Left ventricle myocardium inferior (tissue), 1 donor: ENCODE data around the gene FLRT3. TPM values are rescaled to one million over a fixed set of nuclear protein-coding genes. Genes with fewer than 3 reads are reported as not detected.

ENCODE experiments used
- DNase-seq: peaks from one replicate; pipeline ENCODE4 v3.0.0-alpha.2; 2020
- H3K27ac ChIP-seq: fragments of 200-600 bp; replicated peaks from 2 replicates; pipeline ENCODE4 v1.8.0; 2021
- H3K27me3 ChIP-seq: fragments of 200-600 bp; 2 replicates; pipeline ENCODE4 v1.8.0; 2021; ENCODE audit warnings: low read depth
- H3K36me3 ChIP-seq: fragments of 200-600 bp; 2 replicates; pipeline ENCODE4 v1.8.0; 2021
- H3K4me1 ChIP-seq: fragments of 200-600 bp; 2 replicates; pipeline ENCODE4 v1.8.0; 2021
- H3K4me3 ChIP-seq: fragments of 200-600 bp; 2 replicates; pipeline ENCODE4 v1.8.0; 2021; ENCODE audit warnings: mild to moderate bottlenecking, moderate library complexity
- H3K9me3 ChIP-seq: fragments of 200-600 bp; replicated peaks from 2 replicates; pipeline ENCODE4 v1.8.0; 2021
- intact Hi-C: fragments of 100-400 bp; cut with micrococcal nuclease; formaldehyde crosslinking; loops from one replicate; pipeline ENCODE4 v1.11.0; 2022
- long read RNA-seq: library from polyadenylated mRNA; unstranded; transcript quantifications from one replicate; pipeline ENCODE4 v2.0.0, GENCODE V29; 2021
- total RNA-seq: library from RNA; stranded (reverse); fragmentation: NEBNext Ultra II Directional; extraction: Animal tissue kit (Norgen Biotek cat#: 25700); gene quantifications from one replicate; pipeline ENCODE4 v1.2.1, GENCODE V29; 2021
- TF ChIP-seq, protein P1 (sequence below): fragments of 200-600 bp; IDR thresholded peaks from 2 replicates; pipeline ENCODE4 v1.8.0; 2021; ENCODE audit warnings: antibody characterized with exemption, mild to moderate bottlenecking, borderline replicate concordance
- donor health status: DM: no; HTN: yes; CAD: no; lungs with severe emphysema.

FLRT3 gene
- total RNA-seq, result 0.05 TPM
- long read RNA-seq, result 0 reads

DNA sequence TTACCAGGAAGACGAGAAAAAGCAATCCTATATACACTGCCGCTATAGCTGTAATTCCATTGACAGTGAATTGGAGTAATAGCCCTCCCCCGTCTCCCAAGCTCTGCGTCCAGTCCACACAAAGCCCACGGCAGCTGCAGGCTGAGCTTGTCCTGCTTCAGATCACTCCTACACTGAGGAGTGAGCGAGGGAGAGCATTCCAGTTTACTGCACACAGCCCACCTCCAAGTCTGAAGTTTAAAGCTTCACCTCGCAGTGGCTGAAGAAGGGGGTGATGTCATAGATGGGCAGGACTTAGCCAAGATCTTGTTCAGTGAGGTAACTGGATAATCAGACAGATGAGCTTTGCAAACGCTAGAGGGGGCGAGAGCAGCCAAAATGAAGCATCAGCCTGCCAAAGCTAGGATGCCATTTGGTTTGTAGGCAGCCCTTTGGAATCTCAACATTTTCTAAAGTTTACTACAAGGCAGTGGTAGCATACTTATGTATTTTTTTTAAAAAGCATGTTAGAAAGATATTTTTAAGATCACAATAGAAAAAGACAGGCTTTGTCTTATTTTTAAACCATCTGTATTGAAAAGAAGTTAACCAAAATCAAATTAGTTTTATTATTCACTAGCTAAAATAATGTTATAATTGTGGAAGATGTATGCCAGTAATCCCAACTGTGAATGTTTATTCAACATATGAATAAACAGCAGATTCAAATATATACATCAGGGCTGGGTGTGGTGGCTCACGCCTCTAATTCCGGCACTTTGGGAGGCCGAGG lies at the start of gene FLRT3:
Gene FLRT3, minus strand, starts transcription at position 213 of the 772 bp plus-strand sequence. CDS start 10,106 bp downstream, outside the sequence.
- H3K27me3 ChIP-seq, result no peaks in the 10 kb centered on the region
- no peaks in the 10 kb centered on the region for H3K36me3 ChIP-seq
- H3K27ac ChIP-seq, result peak within 1 kb of the TSS; percentile 22
- peak within 1 kb of the TSS; percentile 62 for H3K4me3 ChIP-seq
- TF ChIP-seq, protein P1, sequence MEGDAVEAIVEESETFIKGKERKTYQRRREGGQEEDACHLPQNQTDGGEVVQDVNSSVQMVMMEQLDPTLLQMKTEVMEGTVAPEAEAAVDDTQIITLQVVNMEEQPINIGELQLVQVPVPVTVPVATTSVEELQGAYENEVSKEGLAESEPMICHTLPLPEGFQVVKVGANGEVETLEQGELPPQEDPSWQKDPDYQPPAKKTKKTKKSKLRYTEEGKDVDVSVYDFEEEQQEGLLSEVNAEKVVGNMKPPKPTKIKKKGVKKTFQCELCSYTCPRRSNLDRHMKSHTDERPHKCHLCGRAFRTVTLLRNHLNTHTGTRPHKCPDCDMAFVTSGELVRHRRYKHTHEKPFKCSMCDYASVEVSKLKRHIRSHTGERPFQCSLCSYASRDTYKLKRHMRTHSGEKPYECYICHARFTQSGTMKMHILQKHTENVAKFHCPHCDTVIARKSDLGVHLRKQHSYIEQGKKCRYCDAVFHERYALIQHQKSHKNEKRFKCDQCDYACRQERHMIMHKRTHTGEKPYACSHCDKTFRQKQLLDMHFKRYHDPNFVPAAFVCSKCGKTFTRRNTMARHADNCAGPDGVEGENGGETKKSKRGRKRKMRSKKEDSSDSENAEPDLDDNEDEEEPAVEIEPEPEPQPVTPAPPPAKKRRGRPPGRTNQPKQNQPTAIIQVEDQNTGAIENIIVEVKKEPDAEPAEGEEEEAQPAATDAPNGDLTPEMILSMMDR, result peak; percentile 68
- intact Hi-C loops, result no loop called here
- H3K9me3 ChIP-seq, result no peaks in the 10 kb centered on the region
- no peaks in the 10 kb centered on the region for H3K4me1 ChIP-seq
- DNase-seq, result peak; percentile 36

- H3K4me1 ChIP-seq, result no peaks in the 10 kb centered on the region
- no peaks in the 10 kb centered on the region for H3K27me3 ChIP-seq
- no peak for DNase-seq
- no peak overlapping the region for H3K4me3 ChIP-seq
- TF ChIP-seq, protein P1, result no peak
- H3K9me3 ChIP-seq, result peaks cover 24% of the 10 kb centered on the region
- intact Hi-C loops, result no loop called here
- no peaks in the 10 kb centered on the region for H3K36me3 ChIP-seq
- H3K27ac ChIP-seq, result no peak overlapping the region
Measured at GRCh38 chr20:14386726-14387125, 49.3 kb upstream of the FLRT3 start.

DNA sequence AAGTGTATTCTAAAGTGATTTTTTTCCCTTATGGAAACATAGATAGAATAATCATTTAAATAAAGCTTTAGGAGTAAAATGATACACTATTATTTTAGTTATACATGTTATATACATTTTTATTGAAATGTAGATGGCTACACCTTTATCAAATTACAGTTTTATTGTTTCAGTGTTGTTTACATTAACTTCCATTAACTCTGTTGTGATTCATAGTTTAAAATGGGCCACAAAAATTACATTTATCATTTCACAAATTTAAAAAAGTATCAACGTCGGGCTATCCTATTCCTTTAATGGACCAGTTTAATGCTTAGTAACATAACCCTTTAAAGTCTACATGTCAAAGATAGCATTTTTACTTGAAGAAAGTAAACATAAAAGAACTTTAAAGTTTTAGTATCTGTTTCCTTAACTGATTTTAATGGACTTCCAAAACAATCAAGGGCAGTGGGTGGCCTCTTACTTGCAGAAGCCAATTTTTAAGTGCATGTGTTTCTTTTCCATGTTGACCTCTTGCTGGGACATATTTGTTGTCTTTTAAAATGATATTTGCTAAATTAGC lies 47.8 kb upstream of the FLRT3 start:
- no peak overlapping the region for H3K4me3 ChIP-seq
- peaks cover 24% of the 10 kb centered on the region for H3K9me3 ChIP-seq
- intact Hi-C loops, result no loop called here
- no peaks in the 10 kb centered on the region for H3K4me1 ChIP-seq
- TF ChIP-seq, protein P1, result no peak
- no peaks in the 10 kb centered on the region for H3K36me3 ChIP-seq
- H3K27me3 ChIP-seq, result no peaks in the 10 kb centered on the region
- no peak overlapping the region for H3K27ac ChIP-seq
- no peak for DNase-seq

DNA sequence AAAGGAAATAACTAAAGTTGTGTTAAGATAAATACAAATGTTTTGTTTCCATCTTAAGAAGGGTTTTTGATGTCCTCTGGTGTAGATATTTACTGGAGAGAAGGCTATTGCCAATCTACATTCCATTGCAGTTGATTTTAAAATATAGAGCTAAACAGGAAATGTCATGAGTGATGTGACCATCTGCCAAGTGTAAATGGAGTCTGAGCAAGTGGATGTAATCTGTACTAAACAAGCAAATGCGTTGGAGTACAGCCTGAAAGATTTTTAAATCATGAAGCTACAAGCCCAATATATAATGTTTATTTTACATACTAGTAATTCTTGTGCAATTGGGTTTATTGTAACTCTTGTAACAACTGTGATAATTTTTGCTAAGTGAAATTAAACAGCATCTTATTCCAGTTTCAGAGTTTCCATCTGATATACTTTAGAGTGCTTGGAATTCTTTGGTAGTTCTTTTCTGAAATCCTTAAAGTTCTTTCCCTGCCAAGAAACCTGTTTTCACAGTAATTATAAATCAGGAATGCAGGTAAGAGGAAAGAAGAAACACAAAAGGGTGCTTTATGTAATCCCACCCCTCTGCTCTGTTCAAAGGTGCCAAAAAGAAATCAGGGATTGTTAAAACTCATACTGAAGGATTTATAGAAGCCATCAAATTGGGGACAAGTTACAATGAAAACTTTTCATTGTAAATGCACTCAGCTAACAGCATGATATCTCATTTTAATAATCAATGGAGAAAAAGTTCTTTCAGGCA lies 47.2 kb upstream of the FLRT3 start:
- DNase-seq, result no peak
- H3K4me3 ChIP-seq, result no peak overlapping the region
- no peak overlapping the region for H3K27ac ChIP-seq
- H3K36me3 ChIP-seq, result no peaks in the 10 kb centered on the region
- TF ChIP-seq, protein P1, result no peak
- H3K4me1 ChIP-seq, result no peaks in the 10 kb centered on the region
- H3K9me3 ChIP-seq, result peaks cover 24% of the 10 kb centered on the region
- intact Hi-C loops, result no loop called here
- H3K27me3 ChIP-seq, result no peaks in the 10 kb centered on the region

GRCh38 chr20:14383335-14383734 lies 45.9 kb upstream of the FLRT3 start:
- no peak for DNase-seq
- Histone ChIP-seq H3K4me1 (no peaks in the 10 kb centered on the region), H3K36me3 (no peaks in the 10 kb centered on the region), H3K9me3 (peaks cover 21% of the 10 kb centered on the region), H3K27ac (no peak overlapping the region), H3K27me3 (no peaks in the 10 kb centered on the region), H3K4me3 (no peak overlapping the region)
- intact Hi-C loops, result no loop called here
- TF ChIP-seq, protein P1, result no peak
